Adrenal gland (tissue), 12 donors: Measurements from ENCODE around the gene KRT72. TPM values are rescaled to one million over a fixed set of nuclear protein-coding genes. Genes with fewer than 3 reads are reported as not detected.

ENCODE experiments used
- DNase-seq, 7 donors: peaks; one replicate each; pipeline ENCODE4 v3.0.0-alpha.2; 2019 to 2020
- H3K27ac ChIP-seq, 5 donors: fragments of 200-600 bp; sonication (generic) in 4 of 5; 1 replicate in 3 of 5; 2 replicates in 2 of 5; pipeline versions ENCODE4 v1.5.1 to v1.8.0; 2016 to 2020; ENCODE audit warnings: mild to moderate bottlenecking in 1 of 5
- H3K27me3 ChIP-seq: fragments of 200-600 bp; 2 replicates; pipeline ENCODE4 v1.8.0; 2021
- H3K36me3 ChIP-seq, 2 donors: fragments of 200-600 bp; replicated peaks in 1 of 2; 1 replicate in 1 of 2; 2 replicates in 1 of 2; pipeline versions ENCODE4 v1.5.1 to v1.8.0; 2018 to 2022
- H3K4me1 ChIP-seq, 2 donors: fragments of 200-600 bp; replicated peaks in 1 of 2; 1 replicate in 1 of 2; 2 replicates in 1 of 2; pipeline versions ENCODE4 v1.5.1 to v1.8.0; 2018 to 2021
- H3K4me3 ChIP-seq, 4 donors: fragments of 200-600 bp; sonication (generic) in 3 of 4; one replicate each; pipeline ENCODE4 v1.5.1; 2016 to 2018
- H3K9me3 ChIP-seq, 3 donors: fragments of 200-600 bp; sonication (generic) in 1 of 3; replicated peaks in 1 of 3; 1 replicate in 2 of 3; 2 replicates in 1 of 3; pipeline versions ENCODE4 v1.5.1 to v1.8.0; 2016 to 2021
- CTCF ChIP-seq, 6 experiments: fragments of 450-650 bp in 4 of 6; fragments of 200-600 bp in 2 of 6; sonication (generic) in 1 of 6; IDR thresholded peaks; 1 replicate in 5 of 6; 2 replicates in 1 of 6; pipeline versions ENCODE4 v1.5.1 to v1.8.0; 2016 to 2021; ENCODE audit warnings: antibody characterized with exemption in 6 of 6, mild to moderate bottlenecking in 2 of 6, moderate library complexity in 1 of 6
- POLR2A ChIP-seq, 2 donors: fragments of 450-650 bp; IDR thresholded peaks; one replicate each; pipeline ENCODE4 v1.6.1; 2017; ENCODE audit warnings: antibody characterized with exemption in 2 of 2, mild to moderate bottlenecking in 2 of 2, moderate library complexity in 1 of 2
- whole genome bisulfite sequencing, 4 donors: extraction: QIAGEN DNeasy Blood & Tissue Kit in 2 of 4; methylation state at CpG; one replicate each; pipeline versions ENCODE4 v1.1.5 to v1.1.7; 2013 to 2017; 5-methylcytosine and 5-hydroxymethylcytosine counted together
- intact Hi-C, 2 donors: fragments of 100-400 bp; cut with DNase I; formaldehyde crosslinking; loops; one replicate each; pipeline versions ENCODE4 v1.14.1 to v1.15.0; 2022 to 2023
- polyA plus RNA-seq, 3 donors: library from polyadenylated mRNA; stranded (reverse); fragments of 200-250 nt in 2 of 3; fragments of 350-450 nt in 1 of 3; fragmentation: Illumina TruSeq in 1 of 3; extraction: RNeasy Lipid Tissue Mini Kit (QIAGEN cat#74804) in 1 of 3; gene quantifications; one replicate each; pipeline ENCODE4 v1.2.3, GENCODE V29; 2013 to 2014
- total RNA-seq, 9 donors: library from RNA; depleted of rRNA in 4 of 9; stranded (reverse); fragments of >200 nt in 4 of 9; fragments of 120-200 nt in 1 of 9; fragmentation: NEBNext Ultra II Directional in 1 of 9; extraction: Animal tissue kit (Norgen Biotek cat#: 25700) in 1 of 9; gene quantifications; one replicate each; pipeline versions ENCODE4 v1.1.0 to v1.2.4, GENCODE V29; 2013 to 2023
- donor health status: healthy with polysubstance abuse.
- donor health status: Bipolar disorder and iron deficiency.
- donor health status: DM: yes; HTN: yes; CAD: no.
- donor health status: DM: no; HTN: no; CAD: no.
- donor health status: DM: no; HTN: no; CAD: no.
- donor health status: DM: yes; HTN: yes; CAD: no.

KRT72 gene
- total and polyA plus RNA-seq, 12 donors, result 0.14 to 2.7 TPM; not detected in 10

- intact Hi-C loops, result loop anchor here (5.0 to 10.0 kb wide), 4 partner anchors 206 to 401 kb away; no protein-coding TSS in a partner anchor
- H3K27me3 ChIP-seq, result no peaks in the 10 kb centered on the region
- no peak overlapping the region for H3K4me3 ChIP-seq
- no peak for DNase-seq
- H3K36me3 ChIP-seq, result no peaks in the 10 kb centered on the region
- no peaks in the 10 kb centered on the region for H3K4me1 ChIP-seq
- TF ChIP-seq POLR2A (IDR thresholded peaks at IDR 0.05), result no peak
- no peak for TF ChIP-seq CTCF (IDR thresholded peaks at IDR 0.05)
- H3K27ac ChIP-seq, result no peak overlapping the region
- 58 to 87% (median 78%) methylated on average over 3 to 7 of the region's 7 CpGs for WGBS, 4 donors
- no peaks in the 10 kb centered on the region for H3K9me3 ChIP-seq
Observed at GRCh38 chr12:52581066-52581465, 20.2 kb downstream of the KRT72 start.

GRCh38 chr12:52580496-52580895, 20.8 kb downstream of the KRT72 start:
- WGBS, 4 donors, result 68 to 88% (median 84%) methylated on average over 1 of the region's 1 CpG
- no peak for TF ChIP-seq CTCF (IDR thresholded peaks at IDR 0.05)
- no peak for TF ChIP-seq POLR2A (IDR thresholded peaks at IDR 0.05)
- Histone ChIP-seq H3K27ac (no peak overlapping the region), H3K4me3 (no peak overlapping the region), H3K9me3 (no peaks in the 10 kb centered on the region), H3K4me1 (no peaks in the 10 kb centered on the region), H3K36me3 (no peaks in the 10 kb centered on the region), H3K27me3 (no peaks in the 10 kb centered on the region)
- intact Hi-C loops, result loop anchor here (5.0 to 10.0 kb wide), 4 partner anchors 206 to 402 kb away; no protein-coding TSS in a partner anchor
- no peak for DNase-seq

GRCh38 chr12:52579468-52580465, 21.5 kb downstream of the KRT72 start:
- Histone ChIP-seq H3K4me1 (no peaks in the 10 kb centered on the region), H3K4me3 (no peak overlapping the region), H3K9me3 (no peaks in the 10 kb centered on the region), H3K36me3 (no peaks in the 10 kb centered on the region), H3K27ac (no peak overlapping the region), H3K27me3 (no peaks in the 10 kb centered on the region)
- DNase-seq, result no peak
- TF ChIP-seq CTCF (IDR thresholded peaks at IDR 0.05), result no peak
- no peak for TF ChIP-seq POLR2A (IDR thresholded peaks at IDR 0.05)
- intact Hi-C loops, result loop anchor here (5.0 to 10.0 kb wide), 4 partner anchors 205 to 403 kb away; no protein-coding TSS in a partner anchor
- WGBS, 4 donors, result 69 to 85% (median 76%) methylated on average over 6 to 10 of the region's 10 CpGs

DNA sequence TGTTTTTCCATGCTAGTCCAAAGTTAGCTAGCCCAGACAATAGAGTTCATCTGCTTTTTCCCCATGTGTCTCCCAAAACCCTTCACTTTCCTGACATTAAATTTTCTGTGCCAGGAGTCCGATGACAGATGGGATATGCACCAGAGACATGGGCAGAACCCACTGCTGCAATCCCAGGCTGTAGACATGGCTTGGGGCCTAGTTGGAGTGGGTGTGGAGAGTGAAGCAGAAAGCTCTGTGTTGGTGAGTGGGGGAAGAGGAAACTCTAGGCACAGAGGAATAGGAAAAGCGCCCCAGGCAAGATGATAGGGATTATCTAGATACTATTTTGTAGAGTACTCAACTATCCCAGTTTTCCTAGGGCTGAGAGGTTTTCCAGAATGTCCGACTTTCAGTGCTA, 22.8 kb downstream of the KRT72 start:
- TF ChIP-seq POLR2A (IDR thresholded peaks at IDR 0.05), result no peak
- TF ChIP-seq CTCF (IDR thresholded peaks at IDR 0.05), result no peak
- Histone ChIP-seq H3K27ac (no peak overlapping the region), H3K4me1 (no peaks in the 10 kb centered on the region), H3K36me3 (no peaks in the 10 kb centered on the region), H3K27me3 (no peaks in the 10 kb centered on the region), H3K9me3 (no peaks in the 10 kb centered on the region), H3K4me3 (no peak overlapping the region)
- WGBS, 4 donors, result 72 to 84% (median 81%) methylated on average over 3 of the region's 3 CpGs
- no peak for DNase-seq
- intact Hi-C loops, result no loop called here
